Right cardiac atrium (tissue), 5 donors: ENCODE results near the gene CLEC16A. TPM values are rescaled to one million over a fixed set of nuclear protein-coding genes. Genes with fewer than 3 reads are reported as not detected.

Experiments
- ATAC-seq, 2 donors: fragments of 200-7000 bp; cut with Tn5 transposase; one replicate each; pipeline versions ENCODE4 v1.8.0 to v1.9.1; 2020; ENCODE audit warnings: moderate library complexity in 2 of 2, mild to moderate bottlenecking in 1 of 2
- DNase-seq, 3 donors: peaks; one replicate each; pipeline ENCODE4 v3.0.0-alpha.2; 2020
- H3K27ac ChIP-seq: one replicate; pipeline ENCODE4 v1.5.1; 2013; ENCODE audit warnings: mild to moderate bottlenecking, low read length, control low read depth, moderate library complexity
- H3K27me3 ChIP-seq: one replicate; pipeline ENCODE4 v1.6.1; 2013; ENCODE audit not compliant: control insufficient read depth, insufficient read depth
- H3K4me1 ChIP-seq: one replicate; pipeline ENCODE4 v1.6.1; 2013; ENCODE audit warnings: low read length; ENCODE audit not compliant: control insufficient read depth, insufficient read depth
- H3K4me3 ChIP-seq: one replicate; pipeline ENCODE4 v1.5.1; 2013; ENCODE audit warnings: low read length, control low read depth
- H3K9me3 ChIP-seq: one replicate; pipeline ENCODE4 v1.6.1; 2013; ENCODE audit warnings: low read length; ENCODE audit not compliant: control insufficient read depth
- WGBS: extraction: QIAGEN DNeasy Blood & Tissue Kit; methylation state at CpG from one replicate; pipeline ENCODE4 v1.1.7; 2013; 5-methylcytosine and 5-hydroxymethylcytosine counted together
- intact Hi-C, 4 donors: fragments of 100-400 bp; cut with DNase I; formaldehyde crosslinking; loops; one replicate each; pipeline versions ENCODE4 v1.11.0 to v1.14.0; 2022 to 2023
- polyA plus RNA-seq: library from polyadenylated mRNA; stranded (reverse); fragments of 200-250 nt; gene quantifications from one replicate; pipeline ENCODE4 v1.2.3, GENCODE V29; 2013
- total RNA-seq, 4 donors: library from RNA; stranded (reverse); fragmentation: NEBNext Ultra II Directional; extraction: Animal tissue kit (Norgen Biotek cat#: 25700); gene quantifications; one replicate each; pipeline ENCODE4 v1.2.1, GENCODE V29; 2021
- donor health status: healthy with polysubstance abuse.
- donor health status: DM: no; HTN: yes; CAD: no.
- donor health status: DM: no; HTN: no; CAD: no.
- donor health status: DM: no; HTN: yes; CAD: no; lungs with severe emphysema.
- donor health status: DM: yes; HTN: yes; CAD: no.

Gene CLEC16A
- total and polyA plus RNA-seq, 5 donors = 14.9 to 31.5 (median 29.2) TPM

DNA sequence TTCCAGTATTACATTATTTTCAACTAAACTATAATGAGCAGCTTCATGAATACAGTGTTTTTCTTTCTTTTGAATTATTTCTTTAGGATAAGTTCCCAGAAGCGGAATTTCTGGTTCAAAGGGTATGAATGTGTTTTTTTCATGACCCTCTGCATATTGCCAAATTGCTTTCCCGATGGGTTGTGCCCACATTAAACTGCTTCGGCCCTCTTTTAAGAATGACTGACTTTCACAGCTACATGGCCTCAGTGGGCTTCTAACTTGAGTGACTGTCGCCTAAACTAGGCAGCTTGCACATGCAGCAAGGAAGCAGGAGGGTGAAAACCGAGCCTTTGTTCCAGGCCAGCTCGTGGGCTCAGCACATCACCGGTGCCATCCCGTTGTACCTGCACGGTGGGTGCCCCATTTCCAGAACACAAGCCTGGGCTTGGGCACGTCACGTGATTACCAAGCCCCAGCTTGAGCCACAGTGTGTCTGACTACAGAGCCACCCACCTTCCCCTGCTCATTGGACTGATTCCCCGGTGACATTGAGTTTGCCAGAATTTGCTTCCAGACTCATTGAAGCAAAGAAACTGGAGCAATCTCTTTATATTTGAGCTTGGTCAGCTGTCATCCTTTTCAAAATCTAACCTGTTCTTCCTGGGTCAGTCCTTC lies 112.8 kb downstream of the CLEC16A start:
- DNase-seq (no peak), ATAC-seq (no peak)
- Histone ChIP-seq H3K27ac (no peak overlapping the region), H3K4me3 (no peak overlapping the region), H3K27me3 (no peaks in the 10 kb centered on the region), H3K4me1 (peaks cover 3% of the 10 kb centered on the region), H3K9me3 (no peaks in the 10 kb centered on the region)
- 79% methylated on average over 12 of the region's 12 CpGs for WGBS
- intact Hi-C loops = no loop called here

DNA sequence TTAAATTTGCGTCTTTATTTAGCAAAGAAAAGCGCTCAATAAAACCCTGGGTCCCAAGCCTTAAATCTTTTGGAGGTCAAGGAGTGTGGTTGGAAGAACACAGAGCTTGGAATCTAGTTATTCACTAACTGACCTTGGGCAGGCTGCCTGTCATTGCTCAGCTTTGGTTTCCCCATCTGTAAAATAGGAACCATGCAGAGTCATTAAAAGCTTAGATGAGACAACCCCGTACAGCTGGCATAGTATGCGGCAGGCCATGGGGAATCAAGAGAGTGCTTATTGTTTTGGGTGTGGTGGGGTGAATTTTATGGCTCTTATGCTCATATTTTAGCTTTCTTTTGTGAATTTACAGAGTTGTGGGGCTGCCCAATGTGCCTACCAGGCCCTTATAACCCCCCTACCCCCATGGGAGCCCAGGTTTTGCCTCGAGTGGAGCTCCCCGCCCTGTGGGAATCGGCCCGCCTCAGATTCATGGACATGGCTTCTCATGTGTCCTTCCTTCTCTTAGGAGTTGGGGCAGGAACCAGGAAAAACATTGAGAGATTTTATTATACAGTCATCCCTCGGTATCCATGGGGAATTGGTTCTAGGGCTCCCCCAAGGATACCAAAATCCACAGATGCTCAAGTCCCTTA lies 113.5 kb downstream of the CLEC16A start:
- no peak overlapping the region for H3K27ac ChIP-seq
- no peaks in the 10 kb centered on the region for H3K9me3 ChIP-seq
- no peaks in the 10 kb centered on the region for H3K27me3 ChIP-seq
- H3K4me3 ChIP-seq = no peak overlapping the region
- intact Hi-C loops = no loop called here
- H3K4me1 ChIP-seq = peaks cover 3% of the 10 kb centered on the region
- no peak for ATAC-seq
- WGBS = 95% methylated on average over 9 of the region's 9 CpGs
- no peak for DNase-seq

DNA sequence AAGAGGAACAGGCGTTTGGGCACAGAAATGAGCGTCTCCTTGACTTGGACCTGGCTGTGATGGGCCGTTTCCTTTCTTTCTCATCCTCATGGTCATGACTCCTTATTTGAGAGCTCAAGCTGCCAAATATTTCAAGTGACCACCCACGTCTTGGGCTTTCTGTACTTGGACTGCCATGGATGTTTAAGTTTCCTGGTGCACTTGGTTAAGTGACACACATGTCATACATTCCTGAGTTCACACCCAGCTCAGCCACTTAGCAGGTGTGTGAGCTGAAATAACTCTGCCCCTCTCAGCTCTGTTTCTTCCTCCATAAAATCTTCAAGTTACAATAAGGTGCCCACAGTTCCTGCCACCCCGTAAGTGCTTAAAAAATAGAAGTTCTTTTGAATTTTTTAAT lies 114.5 kb downstream of the CLEC16A start:
- Histone ChIP-seq H3K27me3 (no peaks in the 10 kb centered on the region), H3K4me1 (peaks cover 3% of the 10 kb centered on the region), H3K27ac (no peak overlapping the region), H3K9me3 (no peaks in the 10 kb centered on the region), H3K4me3 (no peak overlapping the region)
- DNase-seq = no peak
- no peak for ATAC-seq
- 88% methylated on average over 5 of the region's 5 CpGs for WGBS
- intact Hi-C loops = no loop called here

DNA sequence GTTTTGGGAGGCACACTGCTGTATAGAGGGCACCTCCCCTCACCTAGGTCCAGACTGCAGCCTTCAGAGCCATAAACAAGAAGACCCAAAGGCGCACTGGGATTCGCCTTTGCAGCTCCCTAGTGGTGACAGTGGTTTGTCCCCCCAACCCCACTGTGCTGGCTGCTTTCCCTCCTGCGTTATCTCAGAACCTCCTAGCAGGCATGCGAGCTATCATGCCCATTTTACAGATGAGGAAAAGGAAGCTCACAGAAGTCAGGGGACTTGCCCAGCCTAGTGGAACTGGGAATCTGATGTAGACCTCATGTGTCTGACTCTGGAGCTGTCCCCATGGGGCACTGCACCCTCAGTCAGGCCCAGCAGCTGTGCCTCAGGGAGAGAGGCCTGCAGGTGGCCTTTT lies 115.2 kb downstream of the CLEC16A start:
- 98% methylated on average over 4 of the region's 4 CpGs for WGBS
- peak in 1 of 2 donors; percentile 32 for ATAC-seq
- H3K4me1 ChIP-seq = peaks cover 3% of the 10 kb centered on the region
- no peak overlapping the region for H3K4me3 ChIP-seq
- intact Hi-C loops = no loop called here
- no peaks in the 10 kb centered on the region for H3K27me3 ChIP-seq
- DNase-seq = no peak
- no peaks in the 10 kb centered on the region for H3K9me3 ChIP-seq
- H3K27ac ChIP-seq = no peak overlapping the region

DNA sequence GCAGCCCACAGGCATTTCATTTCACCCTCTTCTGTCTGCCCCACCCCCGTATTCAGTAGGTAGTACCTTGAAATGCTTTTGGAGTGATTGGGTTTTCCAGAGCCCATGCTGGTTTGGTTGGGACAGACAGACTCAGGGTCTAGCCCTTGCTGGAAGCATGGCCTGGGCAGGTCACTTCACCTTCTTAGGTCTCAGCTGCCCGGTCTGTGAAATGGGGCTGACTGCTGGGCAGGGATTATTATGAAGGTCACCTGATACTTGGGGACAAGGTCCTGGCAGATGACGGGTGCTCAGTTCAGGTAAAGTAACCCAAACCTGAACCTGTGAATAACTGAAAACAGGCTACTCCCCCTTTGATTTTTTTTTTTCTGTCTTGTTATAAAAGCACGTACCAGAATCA lies 116.0 kb downstream of the CLEC16A start:
- no peak overlapping the region for H3K27ac ChIP-seq
- no peaks in the 10 kb centered on the region for H3K9me3 ChIP-seq
- peaks cover 3% of the 10 kb centered on the region for H3K4me1 ChIP-seq
- no peak for ATAC-seq
- no peaks in the 10 kb centered on the region for H3K27me3 ChIP-seq
- intact Hi-C loops = no loop called here
- no peak for DNase-seq
- H3K4me3 ChIP-seq = no peak overlapping the region
- WGBS = 97% methylated on average over 4 of the region's 4 CpGs

DNA sequence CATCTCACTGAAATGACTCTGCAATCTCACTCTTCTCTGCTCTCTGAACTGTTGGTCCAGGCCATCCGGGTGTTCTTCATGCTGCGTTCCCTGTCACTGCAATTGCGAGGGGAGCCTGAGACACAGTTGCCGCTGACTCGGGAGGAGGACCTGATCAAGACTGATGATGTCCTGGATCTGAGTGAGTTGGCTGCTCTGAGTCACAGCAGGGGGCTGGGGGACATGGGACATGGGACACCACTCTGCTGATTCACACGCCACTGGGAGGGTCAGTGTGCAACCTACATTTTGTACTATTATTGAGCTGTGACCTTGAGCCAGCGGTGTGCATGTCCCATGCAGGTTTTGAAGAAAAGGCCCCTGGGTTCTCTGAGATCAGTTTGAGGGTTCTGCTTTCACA lies 116.5 kb downstream of the CLEC16A start:
- H3K9me3 ChIP-seq = no peaks in the 10 kb centered on the region
- WGBS = 97% methylated on average over 7 of the region's 7 CpGs
- ATAC-seq = no peak
- no peak for DNase-seq
- H3K27ac ChIP-seq = no peak overlapping the region
- peaks cover 3% of the 10 kb centered on the region for H3K4me1 ChIP-seq
- intact Hi-C loops = no loop called here
- H3K27me3 ChIP-seq = no peaks in the 10 kb centered on the region
- H3K4me3 ChIP-seq = no peak overlapping the region

DNA sequence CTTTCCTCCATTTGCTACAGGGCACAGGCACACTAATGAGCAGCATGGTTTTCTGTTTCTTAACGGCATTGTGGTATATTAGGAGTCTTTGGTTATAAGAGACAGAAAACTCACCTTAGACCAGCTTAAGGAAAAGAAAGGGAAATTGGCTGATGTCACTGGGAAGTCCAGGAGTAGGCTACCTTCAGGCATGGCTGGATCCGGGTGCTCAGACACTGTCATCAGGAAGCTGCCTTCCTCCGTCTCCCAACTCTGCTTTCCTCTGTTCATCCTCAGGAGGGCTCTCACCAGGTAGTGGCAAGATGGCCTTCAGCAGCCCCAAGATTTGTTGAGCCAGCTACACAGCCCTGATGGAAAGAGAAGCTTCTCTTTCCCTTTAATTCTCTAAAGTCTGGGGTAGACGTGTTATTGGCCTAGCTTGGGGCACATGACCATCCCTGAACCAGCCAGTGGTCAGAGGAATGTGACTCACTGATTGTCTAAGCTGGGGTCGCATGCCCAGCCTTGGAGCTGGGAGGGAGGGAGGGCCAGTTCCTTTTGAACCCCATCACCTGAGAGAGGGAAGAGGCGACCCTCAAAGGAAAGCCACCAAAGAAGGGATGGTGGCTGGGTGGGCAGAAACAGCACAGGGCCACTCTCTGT lies 117.4 kb downstream of the CLEC16A start:
- no peak overlapping the region for H3K27ac ChIP-seq
- H3K4me1 ChIP-seq = peaks cover 3% of the 10 kb centered on the region
- no peaks in the 10 kb centered on the region for H3K27me3 ChIP-seq
- intact Hi-C loops = no loop called here
- WGBS = 88% methylated on average over 6 of the region's 6 CpGs
- DNase-seq (no peak), ATAC-seq (no peak)
- H3K9me3 ChIP-seq = no peaks in the 10 kb centered on the region
- H3K4me3 ChIP-seq = no peak overlapping the region

DNA sequence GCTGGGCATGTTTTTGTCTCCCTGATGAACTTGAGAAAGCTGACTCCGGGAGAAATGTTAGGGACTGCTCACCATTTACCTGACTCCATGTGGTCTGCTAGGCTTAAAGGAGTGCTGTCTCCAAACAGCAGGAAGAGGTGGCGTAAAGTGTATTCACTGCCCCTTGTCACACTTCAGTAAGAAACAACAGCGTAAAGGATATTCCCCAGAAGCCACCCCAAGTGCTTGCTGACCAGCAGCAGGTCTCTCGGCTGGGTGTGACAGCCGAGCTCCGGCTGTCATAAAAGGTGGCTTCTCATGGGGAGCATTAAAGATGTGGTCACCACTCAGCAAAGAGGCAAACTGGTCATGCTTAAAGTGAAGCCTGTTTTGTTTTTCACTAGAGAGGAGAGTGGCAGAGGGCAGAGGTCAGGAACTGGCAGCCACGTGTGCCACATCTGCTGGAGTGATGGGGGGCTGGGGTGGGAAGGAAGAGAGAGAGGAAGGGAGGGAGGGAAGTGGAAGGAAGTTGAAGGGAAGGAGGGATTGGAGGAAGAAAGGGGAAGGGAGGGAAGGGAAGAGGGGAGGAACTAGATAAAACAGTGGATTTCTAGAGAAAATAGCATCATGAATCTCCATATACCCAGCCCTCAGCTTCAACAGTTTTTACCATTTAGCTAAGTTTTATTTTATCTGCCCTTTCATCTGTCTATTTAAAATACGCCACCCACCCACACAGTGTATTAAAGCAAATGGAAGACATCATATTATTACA lies 119.3 kb downstream of the CLEC16A start:
- Histone ChIP-seq H3K4me3 (no peak overlapping the region), H3K4me1 (no peaks in the 10 kb centered on the region), H3K27me3 (no peaks in the 10 kb centered on the region), H3K27ac (no peak overlapping the region), H3K9me3 (no peaks in the 10 kb centered on the region)
- intact Hi-C loops = no loop called here
- ATAC-seq = no peak
- 84% methylated on average over 8 of the region's 8 CpGs for WGBS
- DNase-seq = no peak

DNA sequence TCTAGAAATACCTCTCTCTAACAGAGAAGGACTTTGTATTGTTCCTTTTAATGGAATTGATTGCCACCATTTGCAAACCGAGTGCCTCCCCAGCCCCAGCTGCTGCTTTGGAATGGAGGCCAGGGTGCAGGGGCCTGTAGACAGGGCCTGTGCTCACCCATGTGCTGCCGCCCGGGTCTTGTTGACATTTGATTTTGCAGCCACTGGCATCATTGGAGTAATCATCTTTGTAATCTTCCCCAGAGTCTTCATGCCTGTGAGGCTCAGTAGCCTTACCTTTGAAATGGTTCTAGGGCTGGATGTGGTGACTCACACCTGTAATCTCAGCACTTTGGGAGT lies 119.8 kb downstream of the CLEC16A start:
- no peak for ATAC-seq
- Histone ChIP-seq H3K9me3 (no peaks in the 10 kb centered on the region), H3K27me3 (no peaks in the 10 kb centered on the region), H3K4me1 (no peaks in the 10 kb centered on the region), H3K27ac (no peak overlapping the region), H3K4me3 (no peak overlapping the region)
- no peak for DNase-seq
- intact Hi-C loops = no loop called here
- WGBS = 79% methylated on average over 3 of the region's 3 CpGs

DNA sequence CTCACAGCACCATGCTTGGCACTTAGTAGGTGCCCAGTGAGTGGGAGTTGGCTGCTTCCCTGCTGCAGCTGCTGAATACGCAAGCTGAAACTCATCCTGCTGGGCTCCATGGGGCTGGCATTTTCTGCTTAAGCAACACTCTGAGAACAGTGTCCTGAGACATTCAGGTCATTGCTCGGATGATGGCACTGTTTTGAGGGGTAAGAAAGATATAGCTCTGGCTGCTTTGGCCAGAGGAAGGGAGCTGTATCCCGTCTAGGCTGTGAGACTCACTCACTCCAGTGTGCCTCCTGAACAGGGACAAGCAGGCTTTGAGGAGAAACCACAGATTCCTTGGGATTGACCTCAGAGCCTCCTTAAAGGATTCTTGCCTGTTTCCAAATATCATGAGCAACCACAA lies 120.5 kb downstream of the CLEC16A start:
- WGBS = 73% methylated on average over 3 of the region's 3 CpGs
- Histone ChIP-seq H3K4me3 (no peak overlapping the region), H3K27me3 (no peaks in the 10 kb centered on the region), H3K27ac (no peak overlapping the region), H3K4me1 (no peaks in the 10 kb centered on the region), H3K9me3 (no peaks in the 10 kb centered on the region)
- DNase-seq = no peak
- intact Hi-C loops = no loop called here
- no peak for ATAC-seq

DNA sequence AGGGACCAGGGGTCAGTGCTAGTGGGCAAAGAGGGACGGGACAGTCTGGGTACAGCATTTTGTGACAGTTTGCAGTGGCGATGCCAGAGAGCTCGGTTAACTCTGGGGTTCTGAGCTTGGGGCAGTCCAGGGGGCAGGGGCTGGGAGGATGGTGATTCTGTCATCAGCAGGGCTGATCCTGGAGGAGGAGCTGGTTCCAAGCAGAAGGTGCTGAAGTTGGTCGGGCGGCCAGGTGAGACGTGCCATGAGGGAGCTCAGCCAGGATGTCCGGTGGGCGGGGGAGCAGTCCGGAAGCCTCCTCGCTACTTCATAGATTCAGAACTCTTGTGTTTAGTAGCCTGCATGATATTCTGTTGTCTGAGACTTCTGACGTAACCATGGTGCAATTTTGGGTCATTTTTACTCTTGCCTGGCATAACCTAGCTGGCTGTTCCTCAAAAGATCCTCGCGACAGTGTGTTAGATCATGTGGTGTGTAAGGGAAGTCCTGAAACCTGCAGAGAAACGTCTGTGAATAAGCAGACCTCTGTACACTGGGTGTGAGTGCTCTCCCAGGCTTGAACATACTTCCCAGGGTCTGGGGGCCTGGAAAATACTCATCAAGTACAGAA lies 122.0 kb downstream of the CLEC16A start:
- DNase-seq (no peak), ATAC-seq (no peak)
- Histone ChIP-seq H3K27ac (no peak overlapping the region), H3K9me3 (no peaks in the 10 kb centered on the region), H3K4me1 (no peaks in the 10 kb centered on the region), H3K27me3 (no peaks in the 10 kb centered on the region), H3K4me3 (no peak overlapping the region)
- intact Hi-C loops = no loop called here
- WGBS = 84% methylated on average over 14 of the region's 14 CpGs
